Globus pallidus (tissue), 1 donor: Measurements from ENCODE around the gene DEPDC5.

Experiments
- DNase-seq: peaks from one replicate; pipeline ENCODE4 v3.0.0-alpha.2; 2015; ENCODE audit warnings: low spot score

Gene DEPDC5

GRCh38 chr22:31925056-31925455 is 171.2 kb downstream of the DEPDC5 start:
- DNase-seq, result no peak

DNA sequence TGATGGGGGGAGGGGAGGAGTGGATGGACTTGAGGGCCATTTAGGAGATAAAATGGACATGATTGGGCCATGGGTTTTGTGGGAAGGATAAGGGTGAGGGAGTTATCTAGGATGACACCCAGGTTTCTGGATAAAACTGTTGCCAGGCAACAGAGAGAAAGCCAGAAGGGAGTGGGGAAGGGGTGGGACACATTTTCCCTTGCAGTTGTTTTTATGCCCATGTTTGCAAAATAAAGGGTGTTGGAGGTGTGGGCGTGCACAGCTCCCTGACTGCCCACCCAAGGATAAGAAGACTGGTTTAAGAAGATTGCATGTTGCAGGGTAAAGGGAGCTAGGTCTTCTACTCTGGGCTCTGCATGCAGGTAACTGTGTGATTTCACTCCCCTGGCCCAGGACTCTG is 172.2 kb downstream of the DEPDC5 start:
- no peak for DNase-seq

- DNase-seq, result no peak
Observed at GRCh38 chr22:31926969-31927368, 173.2 kb downstream of the DEPDC5 start.

- no peak for DNase-seq
Observed at GRCh38 chr22:31927562-31927961, 173.7 kb downstream of the DEPDC5 start.

- peak; percentile 55 for DNase-seq
Observed at GRCh38 chr22:31929167-31929930, 175.5 kb downstream of the DEPDC5 start.

DNA sequence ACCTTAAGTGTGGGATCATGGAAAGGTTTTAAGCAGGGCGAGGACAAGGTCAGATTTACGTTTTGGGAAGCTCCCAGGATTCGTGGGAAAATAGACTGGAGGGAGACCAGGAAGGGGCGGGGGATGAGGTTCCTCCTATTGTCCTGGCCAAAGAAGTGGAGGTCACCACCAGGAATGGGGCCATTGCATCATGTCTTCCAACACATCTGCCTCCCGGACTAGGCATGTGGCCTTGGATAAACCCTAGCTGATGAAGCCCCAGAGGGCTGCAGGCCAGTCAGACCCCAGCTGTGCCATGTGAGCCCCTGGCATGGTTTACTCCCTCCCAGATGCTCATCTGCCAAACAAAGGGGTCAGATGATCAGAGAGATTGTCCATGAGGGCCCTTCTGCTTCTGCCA is 179.0 kb downstream of the DEPDC5 start:
- DNase-seq, result no peak

- no peak for DNase-seq
Observed at GRCh38 chr22:31933406-31933805, 179.6 kb downstream of the DEPDC5 start.

- no peak for DNase-seq
Observed at GRCh38 chr22:31933816-31934482, 180.1 kb downstream of the DEPDC5 start.

DNA sequence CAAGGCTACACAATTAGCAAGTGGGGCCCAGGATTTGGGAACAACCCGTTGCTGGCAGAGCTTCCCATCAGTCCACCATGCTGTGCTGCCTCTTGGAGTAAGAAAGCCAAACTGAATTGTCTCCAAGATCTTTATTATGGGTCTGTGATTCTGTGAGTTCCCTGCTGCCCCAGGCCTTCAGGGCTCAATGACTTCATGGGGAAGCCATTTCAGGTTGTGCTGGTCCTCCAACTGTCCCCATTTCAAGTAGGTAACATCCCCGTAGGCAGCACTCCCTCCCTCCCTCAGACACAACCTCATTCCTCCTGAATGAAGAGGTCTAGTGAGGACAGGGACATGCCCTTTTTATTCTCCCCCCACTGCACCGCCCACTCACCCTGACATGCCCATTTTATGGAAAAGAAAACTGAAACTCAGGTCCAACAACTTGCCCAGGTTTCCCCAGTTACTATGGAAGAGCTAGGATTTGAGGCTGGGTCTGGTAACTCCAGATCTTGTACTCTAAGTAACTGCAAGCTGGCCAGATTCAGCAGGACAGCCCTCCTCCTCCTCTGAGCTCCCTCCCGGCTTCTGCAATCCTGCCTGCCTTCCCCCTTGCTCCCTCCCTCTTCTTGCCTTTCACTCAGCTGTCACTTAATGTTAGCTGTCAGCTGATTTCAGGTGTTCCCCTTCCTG is 182.3 kb downstream of the DEPDC5 start:
- DNase-seq, result no peak

DNA sequence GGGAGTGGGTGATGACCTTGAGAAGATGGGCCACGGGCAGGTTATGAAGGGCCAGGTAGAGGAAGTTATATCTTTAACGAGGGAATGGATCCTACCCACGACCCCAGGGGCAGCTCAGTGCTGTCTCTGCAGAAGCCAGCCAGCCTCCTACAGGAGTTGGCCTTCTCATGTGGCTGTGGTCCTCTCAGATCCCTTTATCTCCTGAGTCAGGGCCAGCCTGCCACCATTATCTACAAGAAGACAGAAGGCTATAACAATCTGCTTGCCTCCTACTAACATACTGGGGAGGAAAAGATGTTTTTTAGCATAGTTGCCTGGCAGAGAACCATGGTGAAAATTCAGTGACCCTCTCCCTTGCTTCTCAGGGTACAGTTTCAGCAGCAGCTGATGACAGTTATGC is 183.5 kb downstream of the DEPDC5 start:
- DNase-seq, result no peak

- DNase-seq, result no peak
Observed at GRCh38 chr22:31938296-31938695, 184.5 kb downstream of the DEPDC5 start.

GRCh38 chr22:31940506-31940905 is 186.7 kb downstream of the DEPDC5 start:
- DNase-seq, result no peak

DNA sequence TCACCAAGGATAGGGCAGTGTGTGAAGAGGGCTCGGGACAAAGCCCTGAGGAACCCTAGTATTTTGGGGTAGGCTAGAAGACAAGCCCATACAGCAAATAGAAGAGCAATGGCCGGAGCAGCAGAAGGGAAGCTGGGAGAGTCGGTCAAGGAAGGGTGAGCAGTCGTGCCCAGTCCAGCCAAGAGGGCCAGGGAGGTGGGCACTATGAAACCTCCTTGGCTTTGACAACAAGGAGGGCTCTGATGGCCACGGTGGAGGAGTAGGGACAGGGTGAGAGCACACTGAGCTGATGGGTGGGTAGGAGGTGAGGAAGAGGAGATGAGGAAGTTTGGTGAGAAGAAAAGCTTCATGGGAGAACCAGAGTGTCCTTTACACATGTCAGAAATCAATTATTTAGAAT is 188.3 kb downstream of the DEPDC5 start:
- no peak for DNase-seq

DNA sequence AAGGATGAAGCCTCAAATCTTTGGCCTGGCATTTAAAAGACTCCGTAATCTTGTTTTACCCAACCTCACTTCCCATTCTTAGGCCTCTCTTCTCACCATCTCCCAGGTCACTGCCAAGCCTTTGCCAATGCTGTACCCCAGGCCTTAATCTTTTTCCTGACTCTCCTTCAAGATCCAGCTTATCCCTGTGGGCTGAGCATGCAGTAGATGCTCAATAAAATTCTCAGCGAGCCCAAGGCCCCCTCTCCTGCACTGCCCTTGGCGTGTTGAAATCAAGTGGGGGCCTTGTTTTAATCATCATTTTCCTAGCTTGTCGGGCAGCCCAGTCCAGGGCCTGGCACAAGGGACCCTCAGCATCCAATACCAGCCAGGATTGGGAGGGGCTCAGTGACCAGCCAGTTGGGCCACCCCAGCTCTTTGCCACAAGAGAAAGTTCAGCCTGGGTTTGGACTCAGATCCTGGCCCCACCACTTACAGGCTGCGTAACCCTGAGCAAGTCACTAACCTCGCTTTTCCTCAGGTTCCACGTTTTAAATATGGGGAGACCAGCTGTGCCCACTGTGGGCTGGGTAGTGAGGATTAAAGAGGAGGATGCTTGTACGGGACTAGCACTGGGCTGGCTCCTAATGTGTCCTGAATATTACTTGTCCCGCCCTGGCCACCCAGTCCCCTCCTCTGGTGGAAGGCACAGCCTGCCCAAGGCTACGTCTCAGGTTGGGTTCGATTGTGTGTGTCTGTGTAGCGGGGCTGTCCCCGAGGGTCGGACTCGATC is 189.6 kb downstream of the DEPDC5 start:
- DNase-seq, result no peak

- peak; percentile 96 for DNase-seq
Observed at GRCh38 chr22:31943978-31944699, 190.3 kb downstream of the DEPDC5 start, which contains the start of gene YWHAH. Gene YWHAH, plus strand, starts transcription at chr22:31944535. Its CDS starts 199 bp downstream, at chr22:31944734.

DNA sequence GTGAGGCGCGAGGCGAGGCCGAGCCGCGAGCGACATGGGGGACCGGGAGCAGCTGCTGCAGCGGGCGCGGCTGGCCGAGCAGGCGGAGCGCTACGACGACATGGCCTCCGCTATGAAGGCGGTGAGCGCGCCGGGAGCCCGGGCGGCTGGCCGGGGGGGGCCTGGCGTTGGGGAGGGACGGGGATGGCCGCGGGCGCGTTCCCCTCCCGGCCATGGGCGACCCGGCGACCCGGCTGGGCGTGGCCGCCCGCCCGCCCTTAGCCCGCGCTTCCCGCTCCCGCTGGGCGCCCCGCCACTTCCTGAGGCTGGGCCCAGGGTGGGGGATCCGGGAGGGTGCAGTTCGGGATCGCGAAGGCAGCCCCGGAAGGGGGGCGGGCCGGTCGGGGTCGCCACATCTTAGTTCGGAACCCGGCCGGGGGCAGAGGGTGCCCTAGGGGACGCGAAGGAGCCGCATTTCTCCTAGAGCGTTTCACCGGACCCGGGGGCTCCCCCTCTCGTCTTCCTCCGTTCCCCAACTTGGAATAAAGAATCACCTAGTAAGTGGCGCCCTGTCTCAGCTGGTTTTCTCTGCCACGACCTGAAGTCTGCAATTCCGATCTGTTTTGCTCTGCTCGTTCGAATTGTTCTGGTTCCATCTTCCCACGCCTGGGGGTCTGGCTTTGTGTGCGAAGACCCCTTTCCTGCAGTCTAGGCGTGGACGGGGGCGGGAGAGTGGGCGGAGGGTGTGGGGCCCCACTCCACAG is 191.1 kb downstream of the DEPDC5 start:
- no peak for DNase-seq

DNA sequence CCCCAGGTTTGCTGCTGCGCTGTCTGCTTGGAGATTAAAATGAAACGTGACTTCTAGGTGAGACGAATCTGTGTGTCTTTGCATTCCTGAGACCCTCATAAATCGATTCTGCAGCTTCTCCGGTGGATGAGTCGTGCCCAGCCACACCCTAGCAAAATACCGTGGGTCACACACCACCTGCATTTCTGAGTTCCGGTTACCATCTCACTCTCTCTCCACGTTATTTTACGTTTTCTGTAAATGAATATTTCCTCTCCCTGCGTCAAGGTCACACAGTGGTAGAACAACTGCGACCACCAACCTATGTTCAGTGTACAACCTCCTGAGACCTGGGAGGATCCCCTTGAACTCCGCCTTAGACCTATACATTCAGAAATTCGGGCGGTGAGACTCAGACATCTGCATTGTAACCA is 191.6 kb downstream of the DEPDC5 start:
- no peak for DNase-seq

DNA sequence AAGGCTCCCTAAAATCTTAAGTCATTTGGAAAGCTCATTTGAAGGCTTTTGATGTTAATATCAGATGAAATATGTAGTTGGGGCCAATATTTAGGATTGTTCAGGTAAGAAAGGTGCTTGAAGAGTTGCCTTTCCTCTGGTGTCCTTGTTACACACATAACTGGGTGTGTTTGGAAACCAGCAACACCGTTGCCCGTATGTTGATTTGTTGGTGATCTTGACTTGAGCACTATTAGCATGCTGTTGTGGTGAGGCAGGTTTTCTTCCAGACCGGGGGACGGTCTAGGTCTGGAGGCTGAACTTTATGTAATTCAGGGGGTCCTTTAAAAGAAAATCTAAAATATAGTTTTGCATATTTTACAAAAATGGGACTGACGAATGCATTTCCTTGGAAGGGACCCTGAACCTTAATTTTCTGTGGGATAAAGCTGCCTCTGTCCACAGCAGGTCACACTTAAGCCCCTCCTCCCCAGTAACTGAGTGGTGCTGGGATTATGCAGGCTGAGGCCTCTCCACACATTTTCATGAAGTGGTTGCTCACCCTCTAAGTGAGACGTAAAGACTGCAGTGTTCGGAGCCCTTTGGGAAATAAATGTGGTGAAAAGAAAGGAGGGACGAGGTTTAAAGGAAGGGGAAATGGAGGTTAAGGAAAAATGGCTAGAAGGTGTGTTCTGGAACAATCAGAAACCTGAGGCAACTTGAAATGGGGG is 192.3 kb downstream of the DEPDC5 start:
- no peak for DNase-seq

DNA sequence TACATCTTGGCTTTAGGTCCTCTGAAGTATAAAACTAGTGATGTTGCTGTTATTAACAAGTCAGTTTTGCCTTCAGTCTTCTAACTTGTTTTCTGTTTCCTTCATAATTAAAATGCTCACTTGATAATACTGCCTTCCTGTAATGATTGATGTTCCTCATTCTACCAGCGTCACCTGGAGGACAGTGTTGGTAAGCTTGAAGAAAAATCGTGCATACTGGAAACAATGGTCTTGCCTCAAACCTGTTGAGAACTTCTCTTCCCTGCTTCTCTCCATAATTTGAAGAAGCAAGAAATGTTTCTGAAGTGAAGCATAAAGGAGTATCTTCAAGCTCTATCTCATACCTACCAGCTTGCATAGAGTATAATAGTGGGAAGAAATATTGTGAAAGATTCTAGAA is 193.5 kb downstream of the DEPDC5 start:
- DNase-seq, result no peak

DNA sequence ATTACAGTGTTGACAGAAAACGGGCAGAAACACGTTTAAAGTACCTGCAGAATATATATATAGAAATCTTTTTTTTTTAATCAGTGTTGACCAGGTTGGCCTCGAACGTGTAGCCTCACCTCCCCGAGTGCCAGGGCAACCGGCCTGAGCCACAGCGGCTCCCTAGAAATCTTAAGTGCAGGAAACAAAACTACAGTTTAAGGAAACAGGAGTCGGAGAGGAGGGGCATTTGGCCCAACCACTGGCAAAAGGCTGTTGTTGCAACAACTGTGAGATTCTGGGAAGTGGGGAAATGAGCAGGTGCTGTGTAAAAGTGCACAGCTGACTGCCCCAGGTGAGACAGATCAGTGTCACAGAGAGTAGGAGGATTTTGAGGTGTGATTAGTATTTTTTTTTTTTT is 194.2 kb downstream of the DEPDC5 start:
- no peak for DNase-seq
